DOHH2 (cell line): Measurements from ENCODE around the gene ANGEL2.

ENCODE experiments used
- EZH2phosphoT487 ChIP-seq: fragments of 200-600 bp; sonication (generic); IDR thresholded peaks from 2 replicates; pipeline ENCODE4 v1.6.1; 2017; ENCODE audit warnings: borderline replicate concordance, mild to moderate bottlenecking, antibody characterized with exemption, low read length, moderate library complexity, mixed read lengths
- TF ChIP-seq, protein P1 (sequence below): fragments of 200-600 bp; sonication (generic); IDR thresholded peaks from one replicate; pipeline ENCODE4 v1.5.1; 2014; ENCODE audit warnings: antibody characterized with exemption, mild to moderate bottlenecking, low read depth, low read length; ENCODE audit not compliant: poor library complexity, severe bottlenecking

DNA sequence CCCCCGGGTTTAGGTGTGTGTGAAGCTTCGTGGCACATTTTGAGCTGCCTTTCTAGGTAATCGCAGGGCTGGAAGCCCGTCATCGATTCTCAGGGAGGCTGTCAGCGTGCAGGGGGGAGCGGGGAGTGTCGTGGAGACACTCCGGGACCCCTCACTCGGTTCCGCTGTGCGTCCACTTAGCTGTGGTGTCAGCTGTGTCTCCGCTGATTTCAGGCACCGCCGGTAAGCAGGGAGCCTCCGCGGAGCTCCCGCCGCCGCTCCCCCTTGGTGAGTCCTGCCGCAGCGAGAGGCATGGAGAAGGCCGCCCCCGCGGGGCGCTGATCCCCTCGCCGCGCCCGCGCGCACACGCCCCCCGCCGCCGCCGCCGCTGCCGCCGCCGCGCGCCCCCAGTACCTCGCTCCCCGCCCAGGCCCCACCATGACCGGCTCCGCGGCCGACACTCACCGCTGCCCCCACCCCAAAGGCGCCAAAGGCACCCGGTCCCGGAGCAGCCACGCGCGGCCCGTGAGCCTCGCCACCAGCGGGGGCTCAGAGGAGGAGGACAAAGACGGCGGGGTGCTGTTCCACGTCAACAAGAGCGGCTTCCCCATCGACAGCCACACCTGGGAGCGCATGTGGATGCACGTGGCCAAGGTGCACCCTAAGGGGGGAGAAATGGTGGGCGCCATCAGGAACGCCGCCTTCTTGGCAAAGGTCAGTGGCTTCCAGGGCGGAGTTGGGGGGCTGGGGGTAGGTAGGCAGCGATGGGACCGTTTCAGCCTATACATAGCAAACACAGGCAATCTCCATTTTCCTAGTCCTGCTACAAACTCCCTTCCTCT, 64.3 kb downstream of the ANGEL2 start:
- TF ChIP-seq, protein P1, sequence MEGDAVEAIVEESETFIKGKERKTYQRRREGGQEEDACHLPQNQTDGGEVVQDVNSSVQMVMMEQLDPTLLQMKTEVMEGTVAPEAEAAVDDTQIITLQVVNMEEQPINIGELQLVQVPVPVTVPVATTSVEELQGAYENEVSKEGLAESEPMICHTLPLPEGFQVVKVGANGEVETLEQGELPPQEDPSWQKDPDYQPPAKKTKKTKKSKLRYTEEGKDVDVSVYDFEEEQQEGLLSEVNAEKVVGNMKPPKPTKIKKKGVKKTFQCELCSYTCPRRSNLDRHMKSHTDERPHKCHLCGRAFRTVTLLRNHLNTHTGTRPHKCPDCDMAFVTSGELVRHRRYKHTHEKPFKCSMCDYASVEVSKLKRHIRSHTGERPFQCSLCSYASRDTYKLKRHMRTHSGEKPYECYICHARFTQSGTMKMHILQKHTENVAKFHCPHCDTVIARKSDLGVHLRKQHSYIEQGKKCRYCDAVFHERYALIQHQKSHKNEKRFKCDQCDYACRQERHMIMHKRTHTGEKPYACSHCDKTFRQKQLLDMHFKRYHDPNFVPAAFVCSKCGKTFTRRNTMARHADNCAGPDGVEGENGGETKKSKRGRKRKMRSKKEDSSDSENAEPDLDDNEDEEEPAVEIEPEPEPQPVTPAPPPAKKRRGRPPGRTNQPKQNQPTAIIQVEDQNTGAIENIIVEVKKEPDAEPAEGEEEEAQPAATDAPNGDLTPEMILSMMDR = no peak
- 0 out of 2 replicates have a peak, but pooled peaks have one; percentile 17 for TF ChIP-seq EZH2phosphoT487
